ENCODE measurements around the gene MSI2. TPM values are rescaled to one million over a fixed set of nuclear protein-coding genes. Genes with fewer than 3 reads are reported as not detected.

Gene MSI2
- total and polyA plus RNA-seq, 7 donors: 37.6 to 133 (median 87.1) TPM

- Histone ChIP-seq H3K36me3 (ENCODE audit: insufficient read depth in 1 of 2, low read depth in 1 of 2) (peaks cover 0 to 7% of the 10 kb centered on the region in 2 donors), H3K4me3 (no peak overlapping the region), H3K9me3 (no peaks in the 10 kb centered on the region), H3K27me3 (ENCODE audit: insufficient read depth in 3 of 3, low read length in 2 of 3) (no peaks in the 10 kb centered on the region), H3K27ac (no peak overlapping the region), H3K4me1 (no peaks in the 10 kb centered on the region)
- intact Hi-C loops (cut with DNase I): no loop called here
- no peak for ATAC-seq
- TF ChIP-seq CTCF (IDR thresholded peaks at IDR 0.05): no peak
- DNase-seq: no peak
These were observed 431.3 kb downstream of the MSI2 start for GRCh38 chr17:57687642-57688041.

GRCh38 chr17:57689254-57689653, 432.9 kb downstream of the MSI2 start:
- WGBS, 3 donors: 52 to 63% (median 58%) methylated on average over 3 of the region's 3 CpGs
- no peak for DNase-seq
- Histone ChIP-seq H3K36me3 (ENCODE audit: insufficient read depth in 1 of 2, low read depth in 1 of 2) (no peaks in the 10 kb centered on the region), H3K9me3 (no peaks in the 10 kb centered on the region), H3K4me1 (no peaks in the 10 kb centered on the region), H3K27me3 (ENCODE audit: insufficient read depth in 3 of 3, low read length in 2 of 3) (no peaks in the 10 kb centered on the region), H3K4me3 (no peak overlapping the region), H3K27ac (no peak overlapping the region)
- no peak for ATAC-seq
- TF ChIP-seq CTCF (IDR thresholded peaks at IDR 0.05): no peak
- intact Hi-C loops (cut with DNase I): no loop called here

GRCh38 chr17:57691939-57692338, 435.6 kb downstream of the MSI2 start:
- no peak overlapping the region for H3K27ac ChIP-seq
- H3K27me3 ChIP-seq (ENCODE audit: insufficient read depth in 3 of 3, low read length in 2 of 3): peaks cover 0 to 2% (median 0%) of the 10 kb centered on the region in 3 donors
- H3K36me3 ChIP-seq (ENCODE audit: insufficient read depth in 1 of 2, low read depth in 1 of 2): no peaks in the 10 kb centered on the region
- H3K4me3 ChIP-seq: no peak overlapping the region
- no peaks in the 10 kb centered on the region for H3K9me3 ChIP-seq
- DNase-seq (no peak), ATAC-seq (no peak)
- intact Hi-C loops (cut with DNase I): no loop called here
- no peaks in the 10 kb centered on the region for H3K4me1 ChIP-seq
- TF ChIP-seq CTCF (IDR thresholded peaks at IDR 0.05): no peak
- WGBS, 3 donors: 96 to 98% (median 97%) methylated on average over 1 of the region's 1 CpG

- no peak for TF ChIP-seq CTCF (IDR thresholded peaks at IDR 0.05)
- Histone ChIP-seq H3K27ac (no peak overlapping the region), H3K4me1 (no peaks in the 10 kb centered on the region), H3K9me3 (no peaks in the 10 kb centered on the region), H3K4me3 (no peak overlapping the region), H3K27me3 (ENCODE audit: insufficient read depth in 3 of 3, low read length in 2 of 3) (peaks cover 0 to 2% (median 0%) of the 10 kb centered on the region in 3 donors), H3K36me3 (ENCODE audit: insufficient read depth in 1 of 2, low read depth in 1 of 2) (no peaks in the 10 kb centered on the region)
- intact Hi-C loops (cut with DNase I): no loop called here
- DNase-seq: no peak
- no peak for ATAC-seq
- 92 to 100% (median 96%) methylated on average over 1 of the region's 1 CpG for WGBS, 3 donors
These were observed 436.4 kb downstream of the MSI2 start for GRCh38 chr17:57692770-57693169.

GRCh38 chr17:57694051-57694450, 437.7 kb downstream of the MSI2 start:
- no peak for DNase-seq
- Histone ChIP-seq H3K4me1 (no peaks in the 10 kb centered on the region), H3K4me3 (no peak overlapping the region), H3K27me3 (ENCODE audit: insufficient read depth in 3 of 3, low read length in 2 of 3) (peaks cover 0 to 2% (median 0%) of the 10 kb centered on the region in 3 donors), H3K27ac (no peak overlapping the region), H3K9me3 (no peaks in the 10 kb centered on the region), H3K36me3 (ENCODE audit: insufficient read depth in 1 of 2, low read depth in 1 of 2) (no peaks in the 10 kb centered on the region)
- intact Hi-C loops (cut with DNase I): no loop called here
- no peak for TF ChIP-seq CTCF (IDR thresholded peaks at IDR 0.05)
- WGBS, 3 donors: 93 to 96% (median 96%) methylated on average over 1 of the region's 1 CpG
- ATAC-seq: no peak

All from psoas muscle (tissue), 8 donors.